ENCODE results near the gene ZNF28.
"Not testable (repeated sequence)": the region's sequence is repeated elsewhere in the genome, so short reads cannot be mapped to it uniquely, and the experiment has no call there.

ZNF28 gene

DNA sequence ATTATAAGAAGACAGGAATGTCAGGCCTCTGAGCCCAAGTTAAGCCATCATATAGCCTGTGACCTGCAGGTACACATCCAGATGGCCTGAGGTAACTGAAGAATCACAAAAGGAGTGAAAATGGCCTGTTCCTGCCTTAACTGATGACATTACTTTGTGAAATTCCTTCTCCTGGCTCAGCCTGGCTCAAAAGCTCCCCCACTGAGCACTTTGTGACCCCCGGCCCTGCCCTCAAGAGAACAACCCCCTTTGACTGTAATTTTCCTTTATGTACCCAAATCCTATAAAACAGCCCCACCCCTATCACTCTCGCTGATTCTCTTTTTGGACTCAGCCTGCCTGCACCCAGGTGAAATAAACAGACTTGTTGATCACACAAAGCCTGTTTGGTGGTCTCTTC, 65.0 kb downstream of the ZNF28 start:
- DNase-seq = not testable (repeated sequence)

DNA sequence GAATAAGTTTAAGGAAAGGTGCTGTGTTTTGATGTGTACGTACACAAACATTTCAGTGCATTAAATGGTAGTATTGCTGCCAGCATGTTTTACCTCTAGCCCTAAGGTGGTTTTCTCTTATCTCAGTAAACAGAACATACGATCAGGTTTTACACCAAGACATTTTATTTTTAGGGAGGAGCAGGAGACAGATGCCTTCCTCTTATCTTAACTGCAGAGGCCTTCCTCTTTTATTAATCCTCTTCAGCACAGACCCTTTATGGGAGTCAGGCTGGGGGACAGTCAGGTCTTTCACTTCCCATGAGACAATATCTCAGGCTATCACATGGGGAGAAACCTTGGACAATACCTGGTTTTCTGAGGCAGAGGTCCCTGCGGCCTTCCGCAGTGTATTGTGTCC, 71.7 kb downstream of the ZNF28 start:
- no peak for DNase-seq

DNA sequence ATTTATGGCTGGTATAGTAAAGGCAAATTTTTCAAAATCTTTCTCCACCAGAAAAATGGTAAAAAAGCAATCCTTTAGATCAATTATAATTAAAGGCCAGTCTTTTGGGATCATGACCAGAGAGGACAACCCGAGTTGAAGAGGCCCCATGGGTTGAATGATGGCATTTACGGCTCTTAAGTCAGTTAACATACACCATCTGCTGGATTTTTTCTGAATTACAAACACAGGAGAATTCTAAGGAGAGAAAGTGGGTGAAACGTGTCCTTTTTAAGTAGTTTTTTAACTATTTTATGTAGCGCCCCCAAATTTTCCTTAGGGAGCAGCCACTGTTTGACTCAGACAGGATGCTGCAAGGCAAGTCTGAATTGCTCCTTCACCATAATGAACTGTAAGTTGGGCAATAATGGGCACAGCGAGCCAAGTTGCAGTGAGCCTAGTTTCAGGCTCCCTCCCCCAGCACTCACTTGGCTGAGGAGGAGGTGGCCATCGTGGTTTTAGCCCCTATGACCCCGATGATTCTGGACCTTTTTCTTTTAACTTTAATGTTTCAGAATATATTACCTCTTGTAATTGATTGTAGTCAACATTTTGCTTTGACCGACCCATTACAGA, 73.0 kb downstream of the ZNF28 start:
- peak; percentile 10 to 45 for DNase-seq

All from NCI-H1930 (cell line).